Measurements from ENCODE around the gene CCDC154. TPM values are rescaled to one million over a fixed set of nuclear protein-coding genes. Genes with fewer than 3 reads are reported as not detected.

Gene CCDC154
- total and polyA plus RNA-seq, 4 donors, result 1.8 to 9.6 (median 2.9) TPM

DNA sequence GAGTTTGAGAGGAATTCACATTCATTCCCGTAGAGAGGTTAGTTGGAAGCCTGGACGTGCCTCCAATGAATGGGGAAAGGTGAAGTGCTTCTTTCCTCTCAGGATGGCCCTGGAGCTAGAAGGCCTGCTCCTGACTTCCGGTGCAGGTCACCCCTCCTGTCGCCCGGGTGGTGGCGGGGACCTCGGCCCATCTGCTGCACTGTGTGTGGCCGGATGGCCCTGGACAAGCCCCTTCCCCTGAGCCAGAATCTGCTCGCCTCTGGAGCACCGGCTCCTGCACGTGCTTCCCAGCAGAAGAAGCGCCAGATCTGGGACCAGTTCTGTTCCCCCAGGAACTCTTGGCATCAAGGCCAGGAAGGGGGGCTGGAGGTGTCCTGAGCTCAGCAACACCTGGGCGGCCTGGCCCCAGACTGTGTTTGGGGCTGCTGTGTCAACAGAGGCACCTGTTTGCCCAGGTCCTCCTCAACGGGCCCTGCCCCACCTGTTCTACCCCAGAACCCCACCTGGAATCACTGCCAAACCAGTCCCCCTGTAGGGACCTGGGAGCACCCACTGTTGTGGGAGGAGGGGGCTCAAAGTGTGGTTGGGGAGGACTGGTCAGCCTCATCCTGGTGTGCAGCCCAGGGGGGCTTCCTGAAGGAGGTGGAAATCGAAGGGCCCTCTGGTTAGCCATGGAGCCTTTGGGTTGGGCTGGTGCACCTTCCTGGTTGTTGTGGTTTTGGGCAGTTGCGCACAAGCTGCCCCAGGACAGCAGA, 18.6 kb downstream of the CCDC154 start:
- ATAC-seq (ENCODE audit: low FRiP score) (no peak), DNase-seq (no peak)
- H3K4me3 ChIP-seq (ENCODE audit: low read length in 2 of 2), result no peak overlapping the region
- no peaks in the 10 kb centered on the region for H3K27me3 ChIP-seq (ENCODE audit: control insufficient read depth in 1 of 2, insufficient read depth in 2 of 2, low read length in 1 of 2)
- H3K9me3 ChIP-seq (ENCODE audit: control insufficient read depth, low read length), result no peaks in the 10 kb centered on the region
- H3K36me3 ChIP-seq (ENCODE audit: control insufficient read depth in 1 of 2, insufficient read depth in 2 of 2, low read length in 1 of 2), result no peaks in the 10 kb centered on the region
- H3K27ac ChIP-seq (ENCODE audit: low read depth in 1 of 2, low read length in 2 of 2), result no peak overlapping the region
- no peaks in the 10 kb centered on the region for H3K4me1 ChIP-seq (ENCODE audit: control insufficient read depth in 1 of 2, insufficient read depth in 2 of 2, low read length in 2 of 2)
- WGBS, 2 donors, result 89 to 90% methylated on average over 14 to 16 of the region's 16 CpGs
- intact Hi-C loops (cut with DNase I), result no loop called here

DNA sequence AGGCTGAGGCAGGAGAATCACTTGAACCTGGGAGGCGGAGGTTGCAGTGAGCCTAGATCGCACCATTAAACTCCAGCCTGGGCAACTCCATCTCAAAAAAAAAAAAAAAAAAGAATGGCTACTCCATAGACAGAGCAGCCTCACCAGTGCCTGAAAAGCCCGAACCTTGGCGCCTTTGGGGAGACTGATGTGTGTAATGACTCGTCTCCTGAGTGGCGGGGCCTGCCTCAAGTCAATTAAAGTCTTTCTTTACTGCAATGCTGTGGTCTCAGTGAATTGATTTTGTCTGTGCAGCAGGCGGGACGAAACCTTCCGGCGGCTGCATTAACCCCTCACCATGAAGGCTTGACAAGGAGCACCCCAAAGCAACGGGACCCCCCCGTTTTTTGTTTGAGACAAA, 20.3 kb downstream of the CCDC154 start:
- WGBS, 2 donors, result 91 to 93% methylated on average over 12 of the region's 12 CpGs
- DNase-seq (peak in 1 of 2 donors; percentile 47), ATAC-seq (ENCODE audit: low FRiP score) (no peak)
- Histone ChIP-seq H3K36me3 (ENCODE audit: control insufficient read depth in 1 of 2, insufficient read depth in 2 of 2, low read length in 1 of 2) (no peaks in the 10 kb centered on the region), H3K27me3 (ENCODE audit: control insufficient read depth in 1 of 2, insufficient read depth in 2 of 2, low read length in 1 of 2) (no peaks in the 10 kb centered on the region), H3K27ac (ENCODE audit: low read depth in 1 of 2, low read length in 2 of 2) (no peak overlapping the region), H3K9me3 (ENCODE audit: control insufficient read depth, low read length) (no peaks in the 10 kb centered on the region), H3K4me3 (ENCODE audit: low read length in 2 of 2) (no peak overlapping the region), H3K4me1 (ENCODE audit: control insufficient read depth in 1 of 2, insufficient read depth in 2 of 2, low read length in 2 of 2) (no peaks in the 10 kb centered on the region)
- intact Hi-C loops (cut with DNase I), result loop anchor here in 1 of 2 donors (5.0 kb wide), 1 partner anchor 72 kb away; the partner anchor contains the start of genes GNPTG and TSR3

DNA sequence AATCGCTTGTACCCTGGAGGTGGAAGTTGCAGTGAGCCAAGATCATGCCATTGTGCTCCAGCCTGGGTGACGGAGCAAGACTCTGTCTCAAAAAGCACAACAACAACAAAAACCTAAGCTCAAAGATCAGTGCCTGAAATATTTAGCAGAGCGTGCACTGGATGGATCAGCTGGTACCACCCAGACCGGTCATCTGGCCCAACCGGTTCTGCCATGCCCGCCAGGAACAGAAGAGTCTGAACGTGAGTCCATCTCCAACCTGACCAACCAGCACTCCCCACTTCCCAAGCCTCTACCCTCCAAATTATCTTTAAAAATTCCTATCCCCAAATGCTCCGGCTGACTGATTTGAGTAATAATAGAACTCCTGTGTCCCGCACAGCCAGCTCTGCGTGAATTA, 22.3 kb downstream of the CCDC154 start:
- Histone ChIP-seq H3K36me3 (ENCODE audit: control insufficient read depth in 1 of 2, insufficient read depth in 2 of 2, low read length in 1 of 2) (no peaks in the 10 kb centered on the region), H3K4me1 (ENCODE audit: control insufficient read depth in 1 of 2, insufficient read depth in 2 of 2, low read length in 2 of 2) (no peaks in the 10 kb centered on the region), H3K27ac (ENCODE audit: low read depth in 1 of 2, low read length in 2 of 2) (no peak overlapping the region), H3K4me3 (ENCODE audit: low read length in 2 of 2) (no peak overlapping the region), H3K27me3 (ENCODE audit: control insufficient read depth in 1 of 2, insufficient read depth in 2 of 2, low read length in 1 of 2) (no peaks in the 10 kb centered on the region), H3K9me3 (ENCODE audit: control insufficient read depth, low read length) (no peaks in the 10 kb centered on the region)
- 86% methylated on average over 10 of the region's 10 CpGs for WGBS, 2 donors
- DNase-seq (peak in 1 of 2 donors; percentile 67), ATAC-seq (ENCODE audit: low FRiP score) (no peak)
- intact Hi-C loops (cut with DNase I), result loop anchor here in 1 of 2 donors (5.0 kb wide), 1 partner anchor 70 kb away; the partner anchor contains the start of genes GNPTG and TSR3

DNA sequence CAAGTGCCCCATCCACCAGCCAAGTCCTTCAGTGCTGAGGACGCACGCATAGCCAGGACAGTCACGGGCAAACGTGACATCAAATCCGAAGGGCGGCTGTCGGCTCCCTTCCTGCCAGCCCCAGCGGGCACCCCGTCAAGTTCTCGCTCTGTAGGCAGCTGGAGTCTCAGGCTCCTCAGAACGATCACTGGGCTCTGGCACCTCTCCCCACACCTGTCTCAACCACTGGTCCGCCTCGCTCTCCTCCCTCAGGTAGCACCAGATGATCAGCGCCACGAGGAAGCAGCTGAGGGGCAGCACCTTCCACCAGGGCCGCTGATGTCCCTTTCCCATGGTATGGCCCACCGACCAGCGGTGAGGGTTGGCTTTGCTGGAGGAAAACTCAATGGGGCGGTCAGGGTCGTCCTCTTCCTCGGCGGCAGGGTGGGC, 24.2 kb downstream of the CCDC154 start:
- ATAC-seq (ENCODE audit: low FRiP score) (no peak), DNase-seq (peak in 1 of 2 donors; percentile 72)
- intact Hi-C loops (cut with DNase I), result loop anchor here in 1 of 2 donors (5.0 kb wide), 1 partner anchor 68 kb away; the partner anchor contains the start of genes GNPTG and TSR3
- Histone ChIP-seq H3K4me1 (ENCODE audit: control insufficient read depth in 1 of 2, insufficient read depth in 2 of 2, low read length in 2 of 2) (no peaks in the 10 kb centered on the region), H3K4me3 (ENCODE audit: low read length in 2 of 2) (peak overlapping the region; percentile 37 to 57), H3K9me3 (ENCODE audit: control insufficient read depth, low read length) (no peaks in the 10 kb centered on the region), H3K27ac (ENCODE audit: low read depth in 1 of 2, low read length in 2 of 2) (peak overlapping the region in 1 of 2 donors; percentile 49), H3K36me3 (ENCODE audit: control insufficient read depth in 1 of 2, insufficient read depth in 2 of 2, low read length in 1 of 2) (no peaks in the 10 kb centered on the region), H3K27me3 (ENCODE audit: control insufficient read depth in 1 of 2, insufficient read depth in 2 of 2, low read length in 1 of 2) (no peaks in the 10 kb centered on the region)
- 1% methylated on average over 21 to 22 of the region's 22 CpGs for WGBS, 2 donors

DNA sequence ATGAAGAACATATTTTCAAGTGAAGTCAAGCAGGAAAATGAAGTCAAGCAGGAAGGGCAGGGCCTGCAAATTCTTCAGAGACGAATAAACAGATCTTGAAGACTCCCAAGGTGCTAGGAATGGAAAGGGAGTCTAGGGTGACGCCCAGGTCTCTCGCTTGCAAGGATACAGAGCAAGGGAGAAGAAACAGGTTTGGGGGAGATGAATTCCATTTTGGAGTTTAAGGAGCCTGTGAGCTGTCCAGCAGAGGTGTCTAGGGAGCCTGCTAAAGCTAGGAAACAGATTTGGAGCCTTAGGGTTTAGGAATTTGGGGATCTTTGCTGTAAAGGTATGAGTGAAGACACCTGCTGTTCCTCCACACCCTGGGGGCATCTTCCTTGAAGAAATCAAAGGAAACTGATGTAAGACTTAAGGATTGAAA, 27.8 kb downstream of the CCDC154 start:
- no peak overlapping the region for H3K27ac ChIP-seq (ENCODE audit: low read depth in 1 of 2, low read length in 2 of 2)
- H3K9me3 ChIP-seq (ENCODE audit: control insufficient read depth, low read length), result no peaks in the 10 kb centered on the region
- H3K36me3 ChIP-seq (ENCODE audit: control insufficient read depth in 1 of 2, insufficient read depth in 2 of 2, low read length in 1 of 2), result no peaks in the 10 kb centered on the region
- intact Hi-C loops (cut with DNase I), result loop anchor here in 1 of 2 donors (10.0 kb wide), 1 partner anchor 112 kb away; the partner anchor contains the start of gene UBE2I
- H3K4me3 ChIP-seq (ENCODE audit: low read length in 2 of 2), result no peak overlapping the region
- no peak for DNase-seq
- no peaks in the 10 kb centered on the region for H3K27me3 ChIP-seq (ENCODE audit: control insufficient read depth in 1 of 2, insufficient read depth in 2 of 2, low read length in 1 of 2)
- WGBS, 2 donors, result 74 to 80% methylated on average over 3 of the region's 3 CpGs
- H3K4me1 ChIP-seq (ENCODE audit: control insufficient read depth in 1 of 2, insufficient read depth in 2 of 2, low read length in 2 of 2), result no peaks in the 10 kb centered on the region
- ATAC-seq (ENCODE audit: low FRiP score), result no peak

DNA sequence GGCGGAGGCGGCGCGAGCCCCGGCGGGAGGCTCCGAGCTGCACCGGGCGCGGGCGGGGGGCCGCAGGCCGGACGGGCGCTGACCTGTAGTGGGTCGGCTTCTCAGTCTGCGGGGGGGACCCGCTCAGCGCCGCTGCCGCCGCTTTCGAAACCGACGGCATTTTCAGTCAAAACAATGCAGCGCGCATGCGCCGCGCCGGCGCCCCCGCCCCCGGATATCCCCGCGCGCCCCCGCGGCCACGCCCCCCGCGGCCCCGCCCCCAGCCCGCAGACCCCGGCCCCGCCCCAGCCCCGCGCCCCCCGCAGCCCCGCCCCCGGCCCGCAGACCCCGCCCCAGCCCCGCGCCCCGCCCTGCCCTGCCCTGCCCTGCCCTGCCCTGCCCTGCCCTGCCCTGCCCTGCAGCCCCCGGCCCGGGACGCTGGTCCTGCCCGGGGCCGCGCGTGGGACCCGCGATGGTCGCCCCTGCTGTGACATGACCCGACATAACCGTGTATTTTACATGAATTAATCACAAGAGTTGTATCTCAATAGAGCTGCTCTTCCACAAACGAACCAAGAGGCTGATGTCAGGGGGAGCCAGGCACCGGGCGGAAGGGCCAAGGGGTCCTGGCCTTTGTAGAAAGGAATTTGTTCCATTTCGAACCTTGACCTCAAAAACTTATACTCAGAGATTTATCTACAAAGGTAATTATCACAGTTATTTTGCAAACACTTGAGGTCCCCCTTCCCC, 29.7 kb downstream of the CCDC154 start, which contains the start of gene UNKL:
Gene UNKL, minus strand, starts transcription at position 173 of the 729 bp plus-strand sequence. Its CDS starts 13 bp downstream, at position 160.
- intact Hi-C loops (cut with DNase I), result loop anchor here in 1 of 2 donors (10.0 kb wide), 1 partner anchor 110 kb away; the partner anchor contains the start of gene UBE2I
- H3K27me3 ChIP-seq (ENCODE audit: control insufficient read depth in 1 of 2, insufficient read depth in 2 of 2, low read length in 1 of 2), result no peaks in the 10 kb centered on the region
- WGBS, 2 donors, result 2 to 4% methylated on average over 25 to 72 of the region's 72 CpGs
- H3K27ac ChIP-seq (ENCODE audit: low read depth in 1 of 2, low read length in 2 of 2), result peak within 1 kb of the TSS in 1 of 2 donors; percentile 82
- no peaks in the 10 kb centered on the region for H3K4me1 ChIP-seq (ENCODE audit: control insufficient read depth in 1 of 2, insufficient read depth in 2 of 2, low read length in 2 of 2)
- H3K9me3 ChIP-seq (ENCODE audit: control insufficient read depth, low read length), result no peaks in the 10 kb centered on the region
- H3K4me3 ChIP-seq (ENCODE audit: low read length in 2 of 2), result peak within 1 kb of the TSS; percentile 71 to 95
- ATAC-seq (ENCODE audit: low FRiP score) (peak; percentile 67), DNase-seq (peak; percentile 87 to 94)
- H3K36me3 ChIP-seq (ENCODE audit: control insufficient read depth in 1 of 2, insufficient read depth in 2 of 2, low read length in 1 of 2), result no peaks in the 10 kb centered on the region

DNA sequence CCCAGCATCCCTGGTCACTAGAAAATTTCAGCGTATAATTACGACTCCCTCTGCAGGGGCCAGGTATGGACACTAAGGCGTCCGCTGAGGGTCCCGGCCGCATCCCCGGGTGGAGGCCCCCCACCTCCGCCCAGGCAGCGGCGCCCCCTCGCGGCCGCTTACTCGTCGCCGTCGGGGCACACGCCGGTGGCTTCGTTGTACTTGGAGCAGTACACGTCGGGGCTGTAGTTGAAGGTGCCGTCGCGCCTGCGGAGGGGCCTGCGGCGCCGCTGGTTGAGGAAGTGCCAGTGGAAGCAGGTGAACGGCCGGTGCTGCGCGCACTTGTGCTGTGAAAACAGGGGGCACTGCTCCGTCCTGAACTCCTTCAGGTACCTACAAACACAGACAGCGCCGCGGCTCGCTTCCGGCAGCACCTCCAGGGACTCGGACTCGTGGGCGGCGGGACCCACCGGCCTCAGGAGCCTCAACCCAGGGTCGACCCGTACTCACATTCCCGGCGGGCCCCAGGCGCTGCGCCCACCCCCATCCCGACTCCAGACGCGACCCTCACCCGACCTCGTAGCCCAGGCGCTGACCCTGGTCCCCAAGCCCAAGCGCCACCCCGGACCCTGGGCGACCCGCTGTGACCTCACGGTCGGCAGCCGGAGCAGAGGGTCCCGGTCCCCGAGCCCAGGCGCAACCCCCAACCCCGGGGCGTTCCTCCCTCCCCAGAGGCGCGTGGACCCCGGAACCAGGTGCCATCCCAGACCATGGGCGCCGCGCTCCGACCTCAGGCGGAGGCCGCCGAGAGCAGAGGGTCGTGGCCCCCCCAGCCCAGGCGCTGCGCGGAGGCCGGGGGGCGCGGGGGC, 30.4 kb downstream of the CCDC154 start:
- WGBS, 2 donors, result 2% methylated on average over 73 to 85 of the region's 85 CpGs
- H3K27ac ChIP-seq (ENCODE audit: low read depth in 1 of 2, low read length in 2 of 2), result peak overlapping the region in 1 of 2 donors; percentile 37

DNA sequence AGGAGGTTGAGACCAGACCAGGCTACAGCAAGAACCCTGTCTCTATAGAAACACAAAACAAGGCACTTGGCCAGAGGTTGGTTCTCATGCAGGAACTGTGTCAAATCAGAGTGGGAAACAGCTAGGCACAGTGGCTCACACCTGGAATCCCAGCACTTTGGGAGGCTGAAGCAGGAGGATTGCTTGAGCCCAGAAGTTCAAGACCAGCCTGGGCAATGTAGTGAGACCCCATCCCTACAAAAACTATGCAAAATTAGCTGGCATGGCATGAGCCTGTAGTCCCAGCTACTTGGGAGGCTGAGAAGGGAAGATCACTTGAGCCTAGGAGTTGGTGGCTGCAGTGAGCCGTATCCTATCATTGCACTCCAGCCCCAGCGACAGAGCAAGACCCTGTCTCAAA, 31.5 kb downstream of the CCDC154 start:
- ATAC-seq (ENCODE audit: low FRiP score), result no peak
- 82 to 100% methylated on average over 2 of the region's 2 CpGs for WGBS, 2 donors
- Histone ChIP-seq H3K4me3 (ENCODE audit: low read length in 2 of 2) (no peak overlapping the region), H3K27ac (ENCODE audit: low read depth in 1 of 2, low read length in 2 of 2) (no peak overlapping the region), H3K36me3 (ENCODE audit: control insufficient read depth in 1 of 2, insufficient read depth in 2 of 2, low read length in 1 of 2) (no peaks in the 10 kb centered on the region), H3K4me1 (ENCODE audit: control insufficient read depth in 1 of 2, insufficient read depth in 2 of 2, low read length in 2 of 2) (no peaks in the 10 kb centered on the region), H3K9me3 (ENCODE audit: control insufficient read depth, low read length) (no peaks in the 10 kb centered on the region), H3K27me3 (ENCODE audit: control insufficient read depth in 1 of 2, insufficient read depth in 2 of 2, low read length in 1 of 2) (no peaks in the 10 kb centered on the region)
- no peak for DNase-seq
- intact Hi-C loops (cut with DNase I), result loop anchor here in 1 of 2 donors (10.0 kb wide), 1 partner anchor 108 kb away; the partner anchor contains the start of gene UBE2I

More for the DNA sequence above, 30.4 kb downstream of the CCDC154 start:
- no peaks in the 10 kb centered on the region for H3K4me1 ChIP-seq (ENCODE audit: control insufficient read depth in 1 of 2, insufficient read depth in 2 of 2, low read length in 2 of 2)
- no peaks in the 10 kb centered on the region for H3K27me3 ChIP-seq (ENCODE audit: control insufficient read depth in 1 of 2, insufficient read depth in 2 of 2, low read length in 1 of 2)
- DNase-seq (peak; percentile 69 to 86), ATAC-seq (ENCODE audit: low FRiP score) (peak; percentile 70)
- H3K4me3 ChIP-seq (ENCODE audit: low read length in 2 of 2), result peak overlapping the region; percentile 71 to 95
- intact Hi-C loops (cut with DNase I), result loop anchor here in 1 of 2 donors (10.0 kb wide), 1 partner anchor 109 kb away; the partner anchor contains the start of gene UBE2I
- H3K36me3 ChIP-seq (ENCODE audit: control insufficient read depth in 1 of 2, insufficient read depth in 2 of 2, low read length in 1 of 2), result no peaks in the 10 kb centered on the region
- no peaks in the 10 kb centered on the region for H3K9me3 ChIP-seq (ENCODE audit: control insufficient read depth, low read length)

Data from aorta (tissue), 5 donors.